Islet precursor cell (in vitro differentiated cells): ENCODE results near the gene MTG1.
"Not testable (repeated sequence)": the region's sequence is repeated elsewhere in the genome, so short reads cannot be mapped to it uniquely, and the experiment has no call there.

ENCODE experiments used
- DNase-seq: peaks from one replicate; pipeline ENCODE4 v3.0.0-alpha.2; 2018

Gene MTG1

DNA sequence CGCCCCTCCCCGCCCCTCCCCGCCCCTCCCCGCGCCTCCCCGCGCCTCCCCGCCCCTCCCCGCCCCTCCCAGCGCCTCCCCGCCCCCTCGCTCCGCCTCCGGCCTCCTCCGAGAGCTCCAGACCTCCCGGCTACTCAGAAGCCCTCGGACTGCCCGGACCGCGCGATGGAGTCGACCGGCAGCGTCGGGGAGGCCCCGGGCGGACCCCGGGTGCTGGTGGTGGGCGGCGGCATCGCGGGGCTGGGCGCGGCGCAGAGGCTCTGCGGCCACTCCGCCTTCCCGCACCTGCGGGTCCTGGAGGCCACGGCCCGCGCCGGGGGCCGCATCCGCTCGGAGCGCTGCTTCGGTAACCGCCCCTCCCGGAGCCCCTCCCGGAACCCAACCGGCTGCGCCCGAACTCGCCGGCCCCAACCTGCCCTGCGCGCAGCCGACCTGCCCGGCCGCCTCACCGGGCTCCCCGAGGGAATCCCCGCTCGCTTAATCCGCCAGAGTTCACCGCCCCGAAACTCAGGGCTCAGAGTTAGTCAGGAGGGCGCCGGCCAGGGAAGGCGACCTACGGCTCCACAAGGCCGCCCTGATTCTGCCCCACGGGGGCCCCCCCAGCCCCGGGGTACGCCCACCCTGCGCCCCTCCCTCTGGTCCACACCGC lies 14.7 kb upstream of the MTG1 start, which contains the start of gene PAOX:
Gene PAOX, plus strand, starts transcription at position 111 of the 649 bp plus-strand sequence. Its CDS starts 55 bp downstream, at position 166.
- DNase-seq: peak; percentile 79

DNA sequence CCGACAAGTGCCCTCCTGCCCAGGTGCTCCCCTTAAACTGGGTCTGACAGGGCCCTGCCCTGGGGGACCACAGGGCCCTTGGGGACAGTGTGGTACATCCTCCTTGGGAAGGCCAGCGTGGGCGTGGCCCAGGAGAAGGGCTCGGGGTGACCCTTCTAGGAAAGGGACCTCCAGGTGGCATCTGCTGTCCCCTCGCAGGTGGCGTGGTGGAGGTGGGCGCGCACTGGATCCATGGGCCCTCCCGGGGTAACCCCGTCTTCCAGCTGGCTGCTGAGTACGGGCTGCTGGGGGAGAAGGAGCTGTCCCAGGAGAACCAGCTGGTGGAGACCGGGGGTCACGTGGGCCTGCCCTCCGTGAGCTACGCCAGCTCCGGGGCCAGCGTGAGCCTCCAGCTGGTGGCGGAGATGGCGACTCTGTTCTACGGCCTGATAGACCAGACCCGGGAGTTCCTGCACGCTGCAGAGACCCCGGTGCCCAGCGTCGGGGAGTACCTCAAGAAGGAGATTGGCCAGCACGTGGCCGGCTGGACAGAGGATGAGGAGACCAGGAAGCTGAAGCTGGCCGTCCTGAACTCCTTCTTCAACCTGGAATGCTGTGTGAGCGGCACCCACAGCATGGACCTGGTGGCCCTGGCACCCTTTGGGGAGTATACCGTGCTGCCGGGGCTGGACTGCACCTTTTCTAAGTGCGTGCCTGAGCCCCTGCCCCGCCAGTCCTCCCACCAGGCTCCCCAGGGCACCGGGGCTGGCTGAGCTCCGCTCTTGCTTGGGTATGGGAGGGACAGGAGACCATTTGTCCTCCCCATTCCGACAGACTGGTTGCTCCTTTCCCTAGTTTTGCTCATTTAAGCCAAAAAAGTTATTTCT lies 13.9 kb upstream of the MTG1 start:
- DNase-seq: no peak

DNA sequence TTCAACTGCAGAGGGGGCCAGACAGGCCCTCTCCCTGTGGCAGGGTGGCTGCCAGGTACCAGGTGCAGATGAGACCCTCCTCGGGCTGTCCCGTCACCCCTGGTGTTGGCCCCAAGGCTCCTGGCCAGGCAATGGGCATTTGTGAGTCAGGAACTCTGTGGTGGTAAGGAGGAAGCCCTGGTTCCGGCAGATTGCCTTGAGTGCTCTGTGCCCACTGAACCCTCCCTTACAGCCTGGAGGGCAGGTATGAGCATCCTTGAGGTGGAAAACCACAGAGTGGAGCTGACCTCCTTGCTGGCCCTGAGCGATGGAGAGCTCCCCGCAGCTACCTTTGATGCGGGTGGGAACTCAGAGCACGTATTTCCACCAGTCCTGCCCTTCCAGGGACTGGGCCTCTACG lies 12.9 kb upstream of the MTG1 start:
- DNase-seq: no peak

DNA sequence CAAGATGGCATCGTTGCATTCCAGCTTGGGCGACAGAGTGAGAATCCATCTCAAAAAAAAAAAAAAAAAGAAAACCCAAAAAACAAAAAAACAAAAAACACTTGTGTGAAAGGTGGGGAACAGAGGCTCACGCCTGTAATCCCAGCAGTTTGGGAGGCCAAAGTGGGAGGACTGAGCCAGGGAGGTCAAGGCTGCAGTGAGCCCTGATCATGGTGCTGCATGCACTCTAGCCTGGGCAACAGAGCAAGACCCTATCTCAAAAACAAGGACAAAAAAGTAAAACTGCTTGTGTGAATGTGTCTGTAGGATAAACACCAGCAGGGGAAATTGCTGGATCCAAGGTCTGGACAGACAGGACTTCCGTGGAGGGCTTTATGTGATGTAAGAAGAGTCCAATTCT lies 10.4 kb upstream of the MTG1 start:
- DNase-seq: no peak

DNA sequence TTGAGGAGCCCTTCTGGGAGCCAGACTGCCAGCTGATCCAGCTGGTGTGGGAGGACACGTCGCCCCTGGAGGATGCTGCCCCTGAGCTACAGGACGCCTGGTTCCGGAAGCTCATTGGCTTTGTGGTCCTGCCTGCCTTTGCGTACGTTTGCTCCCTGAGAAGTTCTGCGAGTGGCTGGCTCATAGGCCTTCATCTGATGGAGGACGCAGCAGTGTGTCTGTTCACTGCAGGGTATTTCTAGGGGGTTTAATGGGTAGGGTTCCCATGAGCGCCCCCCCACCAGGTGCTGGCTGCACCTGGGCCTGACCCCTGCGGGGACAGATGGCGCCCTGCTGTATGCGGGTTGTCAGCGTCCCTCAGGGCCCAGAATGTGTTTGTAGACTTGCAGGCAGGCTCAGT lies 9.9 kb upstream of the MTG1 start:
- peak; percentile 44 for DNase-seq

DNA sequence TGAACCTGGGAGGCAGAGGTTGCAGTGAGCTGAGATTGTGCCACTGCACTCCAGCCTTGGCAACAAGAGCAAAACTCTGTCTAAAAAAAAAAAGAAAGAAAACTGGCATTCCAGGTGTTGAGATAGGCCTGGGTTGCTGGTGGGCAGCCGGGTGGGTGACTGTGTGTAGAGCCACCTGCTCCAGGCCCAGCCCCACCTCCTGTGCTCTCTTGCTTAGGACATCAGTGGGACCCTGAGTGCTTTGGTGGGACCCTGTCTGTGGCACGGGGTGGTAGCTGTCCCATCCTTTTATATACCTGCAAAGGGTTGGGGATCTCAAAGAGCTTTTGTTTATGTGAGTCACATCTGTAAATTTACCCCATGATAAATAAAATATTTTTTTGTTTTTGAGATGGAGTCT lies 8.7 kb upstream of the MTG1 start:
- DNase-seq: no peak

DNA sequence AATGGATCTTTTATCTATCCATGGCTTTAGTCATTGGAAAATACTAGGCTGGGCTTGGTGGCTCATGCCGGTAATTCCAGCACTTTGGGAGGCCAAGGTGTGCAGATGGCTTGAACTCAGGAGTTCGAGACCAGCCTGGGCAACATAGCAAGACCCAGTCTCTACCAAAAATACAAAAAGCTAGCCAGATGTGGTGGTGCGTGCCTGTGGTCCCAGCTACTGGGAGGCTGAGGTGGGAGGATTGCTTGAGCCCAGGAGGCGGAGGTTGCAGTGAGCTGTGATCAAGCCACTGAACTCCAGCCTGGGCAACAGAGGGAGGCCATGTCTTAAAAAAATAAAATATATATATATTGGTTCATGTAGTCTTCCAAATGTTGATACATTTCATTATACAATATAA lies 7.0 kb upstream of the MTG1 start:
- not testable (repeated sequence) for DNase-seq

DNA sequence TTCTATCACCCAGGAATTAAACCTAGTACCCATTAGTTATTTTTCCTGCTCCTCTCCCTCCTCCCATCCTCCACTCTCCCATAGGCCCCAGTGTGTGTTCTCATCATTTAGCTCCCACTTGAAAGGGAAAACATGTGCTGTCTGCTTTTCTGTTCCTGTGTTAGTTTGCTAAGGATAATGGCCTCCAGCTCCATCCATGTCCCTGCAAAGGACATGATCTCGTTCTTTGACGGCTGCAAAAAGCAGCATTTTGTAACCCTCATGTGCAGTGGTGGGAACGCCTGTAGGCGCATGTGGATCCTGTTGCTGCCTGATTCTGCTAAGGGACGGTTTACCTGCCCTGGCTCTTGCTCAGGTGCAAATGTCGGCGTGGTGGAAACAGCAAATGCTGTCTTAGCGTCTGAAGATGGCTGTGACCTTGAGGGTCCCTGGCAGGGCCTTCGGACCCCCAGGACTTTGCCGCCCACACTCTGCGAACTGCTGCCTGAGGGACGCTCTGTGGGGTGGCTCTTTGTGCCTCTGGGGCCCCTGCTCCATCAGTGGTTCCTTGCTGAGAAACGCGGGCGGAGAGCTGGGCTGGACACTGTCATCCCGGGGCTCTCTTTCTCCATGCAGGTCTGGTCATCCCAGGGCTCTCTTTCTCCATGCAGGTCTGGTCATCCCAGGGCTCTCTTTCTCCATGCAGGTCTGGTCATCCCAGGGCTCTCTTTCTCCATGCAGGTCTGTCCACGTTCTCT lies 5.6 kb upstream of the MTG1 start:
- DNase-seq: peak; percentile 40

DNA sequence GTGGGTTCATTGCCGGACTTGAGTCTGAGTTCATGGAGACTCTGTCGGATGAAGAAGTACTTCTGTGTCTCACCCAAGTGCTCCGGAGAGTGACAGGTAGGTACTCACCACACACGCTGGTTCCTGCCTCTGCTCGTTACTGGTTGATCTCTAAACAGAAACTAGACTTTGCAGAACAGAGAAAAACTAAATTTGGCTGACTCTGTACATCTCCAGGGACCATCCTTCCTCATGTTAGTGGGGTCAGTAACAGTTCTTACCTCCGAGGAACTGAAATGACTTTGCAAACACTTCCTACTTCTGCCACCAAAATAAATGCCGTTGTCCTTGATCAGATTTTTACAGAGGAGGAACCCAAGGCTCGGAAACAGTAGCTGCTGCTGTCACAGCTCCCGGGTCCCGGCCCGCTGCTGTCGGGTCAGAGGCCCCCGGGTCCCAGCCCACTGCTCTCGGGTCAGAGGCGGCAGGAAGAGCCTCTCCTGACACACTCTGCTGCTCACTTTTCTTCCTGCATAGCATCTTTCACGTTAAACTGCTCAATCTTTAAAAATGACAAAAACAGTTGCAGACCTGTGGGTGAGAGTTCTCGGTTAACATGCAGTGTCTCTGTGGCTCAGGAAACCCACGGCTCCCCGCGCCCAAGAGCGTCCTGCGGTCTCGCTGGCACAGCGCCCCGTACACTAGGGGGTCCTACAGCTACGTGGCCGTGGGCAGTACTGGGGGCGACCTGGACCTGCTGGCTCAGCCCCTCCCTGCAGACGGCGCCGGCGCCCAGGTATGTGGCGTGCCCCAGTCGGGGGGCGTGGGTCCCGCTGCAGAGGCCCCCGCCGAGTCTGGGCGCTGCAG lies 4.8 kb upstream of the MTG1 start:
- peak; percentile 45 for DNase-seq

DNA sequence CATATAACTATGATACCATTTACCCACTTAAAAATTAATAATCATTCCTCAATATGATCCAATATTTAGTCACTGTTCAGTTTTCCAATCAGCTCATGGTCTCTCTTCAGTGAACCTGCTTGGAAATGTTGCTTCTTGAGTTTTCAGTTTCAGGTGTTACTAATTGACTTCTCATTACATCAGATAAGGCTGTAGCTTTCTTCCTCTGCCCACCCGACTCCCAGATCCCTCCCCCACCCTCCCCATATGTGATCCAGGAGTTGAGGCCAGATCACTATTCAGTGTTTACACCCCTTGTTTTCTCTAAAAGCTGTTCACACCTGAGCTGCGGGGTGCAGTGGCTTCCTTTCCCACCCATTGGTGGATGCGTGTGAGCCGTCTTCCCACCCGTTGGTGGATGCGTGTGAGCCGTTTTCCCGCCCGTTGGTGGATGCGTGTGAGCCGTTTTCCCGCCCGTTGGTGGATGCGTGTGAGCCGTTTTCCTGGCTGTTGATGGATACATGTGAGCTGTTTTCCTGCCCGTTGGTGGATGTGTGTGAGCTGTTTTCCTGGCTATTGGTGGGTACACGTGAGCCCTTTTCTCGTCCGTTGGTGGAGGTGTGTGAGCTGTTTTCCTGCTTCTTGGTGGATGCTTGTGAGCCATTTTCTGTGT lies 3.2 kb upstream of the MTG1 start:
- no peak for DNase-seq

DNA sequence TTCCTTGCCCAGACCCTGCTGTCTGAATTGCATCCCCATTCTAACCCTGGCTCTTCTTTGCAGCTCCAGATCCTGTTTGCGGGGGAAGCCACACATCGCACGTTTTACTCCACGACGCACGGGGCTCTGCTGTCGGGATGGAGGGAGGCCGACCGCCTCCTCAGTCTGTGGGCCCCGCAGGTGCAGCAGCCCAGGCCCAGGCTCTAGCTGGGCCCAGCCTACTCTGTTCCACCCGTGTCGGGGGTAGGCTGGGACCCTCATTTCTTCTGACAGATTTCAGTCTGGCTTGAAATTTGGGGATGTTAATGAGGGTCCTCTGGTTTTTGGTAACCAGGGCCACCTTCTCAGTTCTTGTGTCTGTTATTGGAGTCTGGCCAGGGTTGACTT lies 2.7 kb upstream of the MTG1 start:
- DNase-seq: no peak

DNA sequence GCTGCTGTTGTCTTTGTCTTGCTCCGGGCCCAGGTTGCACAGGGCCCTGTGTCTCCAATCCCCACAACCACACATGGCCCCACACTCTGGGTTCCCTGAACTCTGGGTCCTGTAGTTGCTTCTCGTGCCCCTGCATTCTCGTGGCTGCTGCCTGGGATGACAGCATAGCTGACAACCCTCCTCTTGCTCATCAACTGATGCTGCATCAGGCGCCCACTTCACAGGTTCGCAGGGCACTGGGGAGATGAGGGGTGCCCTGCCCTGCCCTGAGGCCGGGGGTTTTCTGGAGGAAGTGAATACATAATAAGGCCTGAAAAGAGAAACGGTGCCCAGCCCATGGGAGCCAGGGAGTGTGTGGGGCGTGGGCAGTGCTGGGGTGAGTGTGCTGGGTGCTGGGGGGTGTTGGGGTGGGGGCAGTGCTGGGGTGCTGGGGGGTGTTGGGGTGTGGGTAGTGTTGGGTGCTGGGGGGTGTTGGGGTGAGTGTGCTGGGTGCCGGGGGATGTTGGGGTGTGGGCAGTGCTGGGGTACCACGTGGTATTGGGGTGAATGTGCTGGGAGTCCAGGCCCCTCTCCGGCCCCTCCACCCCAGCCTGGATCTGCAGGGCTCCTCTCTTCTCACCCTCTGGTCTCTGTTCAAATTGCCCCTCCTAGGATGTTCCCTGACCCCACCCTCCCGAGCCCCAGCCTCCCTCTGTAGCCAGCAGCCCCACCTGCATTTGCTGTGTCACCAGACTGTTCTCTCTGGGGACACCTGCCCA lies 2.0 kb upstream of the MTG1 start:
- peak; percentile 22 for DNase-seq

DNA sequence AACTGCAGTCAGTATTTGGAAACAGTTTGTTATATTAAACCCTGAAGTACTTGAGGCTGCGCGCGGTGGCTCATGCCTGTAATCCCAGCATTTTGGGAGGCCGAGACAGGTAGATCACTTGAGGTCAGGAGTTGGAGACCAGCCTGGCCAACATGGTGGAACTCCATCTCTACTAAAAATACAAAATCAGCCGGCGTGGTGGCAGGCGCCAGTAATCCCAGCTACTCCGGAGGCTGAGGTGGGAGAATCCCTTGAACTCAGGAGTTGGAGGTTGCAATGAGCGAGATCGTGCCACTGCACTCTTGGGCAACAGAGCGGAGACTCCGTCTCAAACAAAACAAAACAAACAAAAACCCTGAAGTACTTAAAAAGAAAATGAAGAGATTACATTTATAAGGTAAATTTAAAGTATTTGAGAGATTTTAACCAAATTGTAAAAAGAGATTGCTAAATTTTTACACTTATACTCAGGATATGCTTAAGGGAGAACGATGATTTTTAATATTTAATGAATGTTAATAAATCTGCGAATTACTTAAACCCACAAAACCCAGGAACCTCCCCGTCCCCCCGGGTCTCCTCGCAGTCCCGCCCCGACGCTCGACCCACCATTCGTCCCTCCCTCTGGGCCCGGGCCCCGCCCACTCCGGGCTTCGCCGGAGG lies 425 bp upstream of the MTG1 start:
- peak; percentile 23 for DNase-seq

DNA sequence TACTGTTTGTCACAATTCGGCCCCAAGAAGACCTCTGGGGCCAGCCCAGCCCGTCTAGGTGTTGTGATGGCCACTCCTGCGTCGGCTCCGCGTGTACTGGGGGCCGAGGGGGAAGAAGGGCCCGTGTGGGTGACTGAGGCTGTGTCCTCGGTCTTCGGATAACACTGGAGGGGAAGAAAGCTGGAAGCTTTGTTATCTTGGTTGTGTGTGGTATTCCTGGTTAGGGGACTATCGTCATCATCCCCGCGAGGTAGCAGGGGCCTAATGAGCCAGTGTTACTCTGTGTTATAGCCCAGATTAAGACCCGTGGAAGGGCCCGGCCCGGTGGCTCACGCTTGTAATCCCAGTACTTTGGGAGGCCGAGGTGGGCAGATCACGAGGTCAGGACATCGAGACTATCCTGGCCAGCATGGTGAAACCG lies 854 bp downstream of the MTG1 start:
- peak; percentile 43 for DNase-seq

DNA sequence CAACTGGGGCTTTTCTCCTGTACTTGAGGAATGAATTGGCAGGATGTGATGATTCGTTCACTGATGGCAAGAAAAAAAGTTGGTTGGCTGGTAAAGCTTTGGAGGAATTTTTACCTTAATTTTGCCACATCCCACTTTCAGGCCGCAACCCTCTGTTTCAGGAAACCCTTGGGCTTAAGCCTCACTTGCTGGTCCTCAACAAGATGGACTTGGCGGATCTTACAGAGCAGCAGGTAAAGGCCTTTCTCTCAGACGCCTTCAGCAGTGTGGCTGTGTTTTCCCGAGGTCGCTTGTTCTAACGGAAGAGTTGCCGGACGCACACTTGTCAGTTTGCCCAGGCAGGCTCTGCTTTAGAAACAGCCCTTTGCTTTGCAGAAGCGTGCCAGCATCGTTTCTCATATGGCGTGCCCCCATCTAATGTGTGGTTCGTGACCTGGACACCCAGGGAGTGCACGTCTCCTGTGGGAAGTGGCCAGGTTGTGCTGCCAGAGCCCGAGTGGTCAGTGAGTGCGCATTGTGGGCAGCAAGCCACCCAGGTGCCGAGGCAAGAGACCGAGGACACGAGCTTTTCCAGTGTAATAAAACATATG lies 2.2 kb downstream of the MTG1 start:
- peak; percentile 28 for DNase-seq

DNA sequence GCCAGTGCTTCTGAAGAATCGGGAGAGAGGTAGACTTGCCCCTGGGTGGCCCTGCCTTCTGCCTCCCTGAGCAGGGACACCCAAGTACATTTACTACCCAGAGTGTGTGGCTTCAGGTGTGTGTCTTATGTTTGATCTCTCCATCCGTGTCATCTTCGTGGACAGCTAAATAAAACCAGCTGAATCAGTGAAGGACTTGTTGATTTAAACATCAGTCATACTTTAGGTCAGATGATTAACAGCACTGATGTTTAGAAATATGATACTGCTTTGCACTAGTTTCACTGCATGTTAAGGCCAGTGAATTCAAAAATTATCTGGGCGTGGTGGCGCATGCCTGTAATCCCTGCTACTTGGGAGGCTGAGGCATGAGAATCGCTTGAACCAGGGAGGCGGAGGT lies 4.0 kb downstream of the MTG1 start:
- DNase-seq: no peak

DNA sequence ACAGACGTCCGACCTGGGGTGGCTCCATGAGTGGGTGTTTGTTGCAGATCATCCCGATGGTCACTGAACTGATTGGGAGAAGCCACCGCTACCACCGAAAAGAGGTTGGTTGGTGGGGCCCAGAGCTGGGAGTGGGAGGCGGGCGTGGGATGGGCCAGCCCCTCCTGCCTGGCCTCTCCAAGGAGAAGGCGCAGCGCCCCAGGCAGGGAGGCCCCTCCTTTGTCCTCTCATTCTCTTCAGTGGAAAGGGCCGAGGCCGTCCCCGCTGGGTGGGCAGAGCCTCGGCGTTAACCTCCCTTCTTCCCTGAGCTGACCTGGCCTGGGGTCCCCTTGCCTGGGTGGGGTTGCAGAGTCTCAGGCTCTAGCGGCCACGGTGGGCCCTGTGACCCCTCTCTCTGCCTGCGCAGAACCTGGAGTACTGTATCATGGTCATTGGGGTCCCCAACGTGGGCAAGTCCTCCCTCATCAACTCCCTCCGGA lies 5.2 kb downstream of the MTG1 start:
- DNase-seq: peak; percentile 45

DNA sequence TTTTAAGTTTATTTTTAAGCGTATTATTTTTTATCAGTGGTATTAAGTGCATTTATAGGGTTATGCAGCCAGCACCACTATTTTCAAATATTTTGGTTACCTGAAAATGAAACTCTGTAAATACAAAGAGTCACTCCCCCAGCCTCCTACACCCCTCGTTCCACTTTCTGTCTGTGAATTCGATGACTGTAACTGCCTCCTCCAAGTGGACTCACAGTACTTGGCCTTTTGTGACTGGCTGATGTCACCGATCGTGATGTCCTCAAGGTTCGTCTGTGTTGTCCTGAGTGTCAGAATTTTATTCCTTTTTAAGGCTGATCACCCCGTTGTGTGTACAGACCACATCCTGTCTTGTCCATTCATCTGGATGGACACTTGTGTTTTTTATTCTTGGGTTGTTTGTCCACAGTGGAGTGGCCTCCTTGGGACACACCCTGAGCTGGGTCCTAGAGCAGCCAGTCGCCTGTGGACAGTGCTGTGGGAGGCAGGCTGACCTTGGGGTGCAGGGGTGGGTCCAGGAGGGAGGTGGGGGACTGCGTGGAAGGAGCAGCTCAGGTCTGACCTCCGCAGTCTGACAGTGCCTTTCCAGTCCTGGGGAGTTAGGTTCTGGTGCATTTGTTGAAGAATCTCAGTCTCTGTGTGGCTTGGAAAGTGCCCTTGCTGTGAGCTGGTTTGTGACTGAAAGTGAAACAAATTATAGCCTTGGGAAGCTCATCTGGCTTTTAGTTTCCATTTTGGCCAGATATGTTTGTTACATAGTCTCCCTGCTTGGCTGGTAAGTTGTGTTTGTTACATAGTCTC lies 6.9 kb downstream of the MTG1 start:
- peak; percentile 37 for DNase-seq

DNA sequence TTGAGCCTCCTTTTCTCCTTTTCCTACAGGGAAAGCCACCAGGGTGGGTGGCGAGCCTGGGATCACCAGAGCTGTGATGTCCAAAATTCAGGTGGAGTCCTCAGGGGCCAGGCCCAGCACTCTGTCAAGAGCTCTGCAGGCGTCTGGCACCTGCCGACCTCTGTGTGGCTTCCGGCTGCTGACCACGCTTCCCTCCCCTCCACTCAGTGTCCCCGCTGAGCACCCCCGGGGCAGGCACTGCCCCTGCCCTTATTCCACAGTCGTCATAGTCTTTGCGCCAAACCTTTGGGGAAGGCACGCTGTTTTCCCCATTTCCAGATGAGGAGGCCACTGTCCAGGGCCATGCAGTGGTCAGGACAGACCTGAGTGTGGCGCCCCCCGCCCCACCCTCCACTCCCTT lies 7.5 kb downstream of the MTG1 start:
- DNase-seq: peak; percentile 43
